Measurements from ENCODE around the gene CATSPERB.
A peak's percentile ranks its signal among the peaks of the same experiment; 100 is the strongest.
"Not testable (repeated sequence)": the region's sequence is repeated elsewhere in the genome, so short reads cannot be mapped to it uniquely, and the experiment has no call there.

Gene CATSPERB, protein sequence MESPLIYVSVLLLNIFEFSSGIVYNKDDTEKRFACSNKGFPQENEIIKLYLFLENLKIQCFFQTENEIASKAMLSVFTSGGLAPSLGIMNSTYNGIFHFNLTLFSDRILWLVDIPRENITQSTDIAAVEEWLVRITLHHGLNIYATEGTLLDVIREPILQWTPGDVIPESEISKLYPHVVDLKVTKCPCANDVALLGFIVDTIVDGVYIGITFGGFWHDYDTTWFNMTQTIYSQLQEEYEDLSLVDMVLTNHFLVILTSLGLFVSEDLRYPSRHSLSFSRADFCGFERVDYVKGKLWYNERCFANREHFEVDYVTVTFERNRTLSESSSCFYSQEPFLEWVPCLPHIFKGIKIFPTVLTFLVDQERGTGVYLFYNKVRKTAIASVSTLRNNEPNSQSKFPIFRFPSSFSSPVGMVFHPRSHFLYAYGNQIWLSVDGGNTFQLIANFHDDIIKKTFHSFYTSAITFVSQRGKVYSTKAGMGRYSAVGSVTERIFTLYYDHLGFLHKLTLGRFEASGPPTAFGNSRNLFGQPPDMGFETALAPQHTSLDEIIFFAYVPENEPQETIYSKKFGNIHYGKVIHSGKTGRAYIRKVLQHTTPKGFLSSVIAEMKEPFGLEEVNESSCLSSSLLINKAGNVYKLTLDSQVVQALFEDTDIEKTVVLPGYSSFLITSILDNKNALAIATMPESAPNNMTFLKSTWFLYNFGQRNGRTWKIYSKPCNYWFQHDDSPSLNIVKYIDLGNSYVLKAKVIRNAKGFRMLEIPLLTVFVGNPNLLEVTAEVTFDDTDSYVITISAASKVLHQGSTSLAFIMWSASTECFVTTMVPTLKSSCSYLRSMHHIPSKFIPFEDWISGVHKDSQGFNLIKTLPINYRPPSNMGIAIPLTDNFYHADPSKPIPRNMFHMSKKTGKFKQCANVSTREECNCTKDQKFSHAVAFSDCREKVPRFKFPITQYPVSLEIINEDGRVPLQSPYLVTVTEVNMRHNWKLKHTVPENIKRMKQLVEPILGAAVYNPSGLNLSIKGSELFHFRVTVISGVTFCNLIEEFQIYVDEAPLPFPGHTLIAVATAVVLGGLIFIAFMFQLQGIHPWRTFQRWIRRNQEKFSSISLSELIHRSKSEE

DNA sequence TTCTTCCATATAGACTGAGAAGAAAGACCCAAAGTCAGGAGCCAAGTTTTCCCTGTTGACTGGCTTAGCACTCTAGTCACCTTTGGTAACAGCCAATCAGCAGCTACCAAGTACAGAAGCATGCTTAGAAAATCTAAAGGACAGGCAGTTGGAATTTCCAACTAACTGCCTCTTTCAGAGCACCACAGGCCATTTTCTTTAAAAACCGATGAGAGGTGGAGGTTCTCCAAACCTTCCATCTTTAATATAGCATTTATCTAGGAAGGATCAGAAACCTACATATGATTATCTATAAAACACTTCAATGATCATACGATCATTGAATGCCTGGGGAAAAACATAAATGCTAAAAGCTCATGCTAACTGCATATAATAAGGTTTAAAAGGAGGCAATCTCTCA, at the start of gene CATSPERB:
CATSPERB (minus strand) TSS at position 101 of the 400 bp plus-strand sequence. CDS start 2,607 bp downstream, outside the sequence.
- no peak for DNase-seq (ENCODE audit: low spot score)

DNA sequence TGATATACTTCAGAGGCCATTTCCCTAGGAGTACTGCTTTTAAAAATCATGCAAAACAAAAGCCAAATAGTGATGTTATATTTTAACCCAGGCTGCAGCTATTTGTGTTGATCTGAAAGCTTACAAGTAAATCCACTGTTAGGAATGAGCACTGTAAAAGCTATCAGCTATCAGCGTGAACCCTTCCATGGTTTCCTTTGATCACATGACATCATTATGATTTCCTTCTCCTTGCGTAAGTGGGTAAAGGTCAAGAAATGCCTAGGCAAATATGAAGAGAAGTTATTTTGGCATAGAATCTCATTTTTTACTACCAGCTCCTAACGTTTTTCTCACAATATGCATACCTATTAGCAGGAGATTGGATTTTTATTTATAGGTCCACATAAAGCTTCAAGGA, 48.6 kb upstream of the CATSPERB start:
- DNase-seq (ENCODE audit: low spot score) = no peak

DNA sequence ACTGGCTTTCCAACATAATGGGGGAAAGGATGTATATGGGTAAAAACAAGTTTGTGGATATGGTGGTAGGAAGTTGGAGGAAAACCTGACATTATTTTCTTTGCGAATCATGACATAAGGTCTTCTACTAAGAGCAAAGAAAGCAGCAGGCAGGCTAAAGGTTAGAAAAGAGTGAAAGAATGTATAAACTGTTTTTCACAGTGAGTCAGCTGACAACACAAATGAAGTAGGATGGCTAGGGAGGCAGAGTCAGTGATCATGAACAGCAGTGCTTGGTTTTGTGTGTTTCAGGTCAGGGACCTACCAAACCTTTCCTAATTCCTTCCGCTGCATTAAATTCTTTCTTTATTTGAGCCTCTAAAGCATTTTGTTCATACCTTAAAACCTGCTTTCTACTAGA, 46.3 kb upstream of the CATSPERB start:
- DNase-seq (ENCODE audit: low spot score) = no peak

DNA sequence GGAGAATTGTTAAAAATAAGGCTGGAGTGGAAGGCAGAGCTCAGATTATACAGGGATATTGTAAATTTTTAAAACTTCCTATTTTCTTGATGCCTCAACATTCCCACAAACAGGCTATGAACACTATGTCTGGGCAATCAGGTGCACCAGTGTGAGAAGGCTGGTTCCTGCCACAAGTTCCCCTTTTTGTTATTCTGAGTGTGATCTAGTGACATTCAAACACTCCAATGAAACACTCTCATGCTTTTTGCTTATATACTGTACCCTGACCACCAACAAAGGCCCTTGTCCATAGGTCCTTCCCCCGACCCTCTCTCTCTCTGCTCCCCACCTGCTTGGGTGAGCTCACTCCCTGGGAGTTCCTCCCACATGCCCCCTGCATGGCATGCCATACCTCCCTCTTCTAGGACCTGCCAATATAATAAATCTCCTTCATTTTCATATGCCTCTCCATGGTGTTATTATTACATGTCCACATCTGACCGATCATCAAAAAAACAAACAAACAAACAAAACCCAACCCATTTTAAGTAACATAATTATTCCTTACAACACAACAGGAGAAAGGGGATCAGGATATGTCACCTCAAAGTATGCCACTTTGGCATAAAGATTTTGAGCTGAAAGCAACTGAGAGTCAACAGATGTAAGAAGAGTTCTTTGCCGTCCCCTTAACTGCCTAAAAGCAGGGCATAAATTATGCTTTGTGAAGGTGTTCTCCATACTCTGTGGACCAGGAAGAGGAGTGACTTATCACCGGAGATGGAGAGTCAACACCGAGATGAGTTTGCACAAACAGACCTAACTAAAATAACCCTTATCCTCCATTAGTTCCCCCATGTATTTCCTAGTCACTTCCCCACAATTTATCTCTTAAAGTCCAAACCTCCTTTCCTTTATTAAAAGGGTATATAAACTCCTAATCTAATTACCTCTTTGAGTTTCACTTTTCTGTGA, 42.5 kb upstream of the CATSPERB start:
- peak; percentile 6 for DNase-seq (ENCODE audit: low spot score)

DNA sequence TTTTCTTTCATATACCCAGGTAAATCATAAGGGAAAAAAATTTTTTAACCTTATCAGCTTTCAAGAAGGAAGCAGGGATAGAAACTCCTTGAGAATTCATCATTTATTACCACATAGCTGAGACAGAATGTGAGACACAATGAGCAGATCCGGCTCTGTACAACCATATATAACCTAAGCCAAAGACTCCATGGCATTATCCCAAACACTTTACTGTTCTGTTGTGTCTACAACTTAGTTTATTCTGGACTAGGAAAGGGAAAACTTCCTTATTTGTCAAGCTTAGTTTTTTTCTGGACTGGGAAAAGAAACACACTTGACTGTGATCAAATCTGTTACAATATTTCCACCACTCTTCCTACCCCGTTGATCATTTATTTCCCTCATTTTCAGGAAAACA, 38.3 kb upstream of the CATSPERB start:
- no peak for DNase-seq (ENCODE audit: low spot score)

DNA sequence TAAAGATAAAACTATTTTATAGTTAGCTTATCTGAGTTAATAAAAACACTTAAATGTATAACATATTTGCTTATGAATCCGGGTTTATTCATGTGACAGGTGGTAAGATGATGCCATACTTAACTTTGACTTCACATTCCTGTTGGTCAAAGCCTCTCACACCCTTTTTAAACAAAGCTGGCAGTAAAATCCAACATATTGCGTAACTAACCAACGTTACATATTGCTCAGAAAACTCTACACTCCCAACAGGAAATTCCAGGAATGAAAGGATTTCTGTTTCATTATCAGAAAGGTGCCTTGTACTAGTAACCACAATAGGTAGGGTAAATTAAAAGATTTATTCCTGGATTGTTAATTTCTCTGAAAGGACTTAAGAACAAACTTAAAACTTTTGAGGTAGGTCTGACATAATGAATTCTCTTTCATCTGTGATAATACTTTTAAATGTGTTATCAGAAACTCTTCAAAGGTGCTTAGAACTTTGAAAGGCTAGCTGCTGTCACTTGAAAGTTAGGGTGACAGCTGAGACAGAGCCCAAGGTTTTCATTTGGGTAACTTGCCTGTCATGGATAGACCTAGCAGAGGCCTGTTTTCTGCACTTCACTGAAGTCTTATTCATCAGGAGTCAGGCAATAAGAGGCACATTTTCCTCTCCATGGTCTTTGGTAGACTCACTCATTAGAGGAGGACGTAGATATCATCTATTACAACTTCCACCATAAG, 23.8 kb upstream of the CATSPERB start:
- no peak for DNase-seq (ENCODE audit: low spot score)

DNA sequence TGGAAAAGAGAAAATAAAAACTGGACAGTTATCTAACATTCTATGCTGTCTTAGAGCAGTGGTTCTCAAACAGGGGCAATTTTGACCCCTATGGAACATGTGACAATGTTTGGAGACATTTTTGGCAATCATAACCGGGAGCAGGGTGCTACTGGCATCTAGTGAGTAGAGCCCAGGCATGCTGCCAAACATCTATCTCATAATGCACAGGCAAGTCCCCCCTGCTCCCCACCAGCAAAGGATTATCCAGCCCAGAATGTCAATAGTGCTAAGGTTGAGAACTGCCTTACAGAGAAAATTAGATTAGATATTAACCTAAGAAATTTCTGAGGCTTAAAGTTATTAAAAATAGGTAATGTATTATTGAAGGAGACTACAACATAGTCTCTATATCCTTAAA, 22.9 kb upstream of the CATSPERB start:
- no peak for DNase-seq (ENCODE audit: low spot score)

DNA sequence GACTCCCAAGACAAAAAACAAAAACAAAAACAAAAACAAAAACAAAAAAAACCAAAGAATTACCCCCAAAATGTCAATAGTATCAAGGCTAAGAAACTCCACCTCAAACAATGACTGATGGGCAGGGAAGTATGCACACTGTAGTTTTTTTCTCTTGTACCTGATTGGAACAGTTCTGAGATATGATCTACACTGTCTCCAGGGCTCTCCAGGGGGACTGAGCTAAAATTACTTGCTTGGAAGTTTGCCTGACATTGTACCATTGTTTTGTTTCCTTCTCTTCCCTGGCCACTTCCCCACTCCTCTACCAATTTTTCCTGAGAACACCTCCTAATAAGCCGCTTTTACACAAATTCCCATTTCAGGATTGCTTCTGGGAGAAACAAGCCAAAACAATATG, 22.3 kb upstream of the CATSPERB start:
- DNase-seq (ENCODE audit: low spot score) = no peak

DNA sequence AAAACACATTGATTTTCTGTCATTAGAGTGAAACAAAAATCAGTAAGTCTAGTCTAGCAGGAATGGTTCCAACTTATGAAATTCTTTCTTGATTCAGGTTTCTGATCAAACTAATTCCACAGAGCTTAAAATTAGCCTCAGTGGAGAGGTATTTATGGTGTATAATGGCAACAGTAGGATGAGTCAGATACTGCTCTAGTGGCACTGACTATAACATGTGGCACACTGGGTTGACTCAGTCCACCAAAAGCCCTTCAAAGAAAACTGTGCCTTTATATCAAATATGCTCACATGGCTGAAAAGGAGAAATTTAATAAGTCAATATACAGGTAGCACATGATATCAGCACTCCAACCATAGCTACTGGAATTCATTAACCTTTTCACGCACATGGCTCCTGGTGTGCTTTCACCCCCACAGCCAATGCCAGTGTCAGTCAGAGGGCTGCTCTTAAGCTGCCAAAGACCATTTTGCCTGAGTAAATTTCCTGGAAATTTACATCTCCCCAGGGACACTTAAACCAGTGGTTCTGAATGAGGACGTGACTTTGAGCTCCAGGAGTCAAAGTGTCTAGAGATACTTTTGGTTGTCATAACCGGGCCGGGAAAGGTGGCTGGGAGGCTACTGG, 21.7 kb upstream of the CATSPERB start:
- no peak for DNase-seq (ENCODE audit: low spot score)

DNA sequence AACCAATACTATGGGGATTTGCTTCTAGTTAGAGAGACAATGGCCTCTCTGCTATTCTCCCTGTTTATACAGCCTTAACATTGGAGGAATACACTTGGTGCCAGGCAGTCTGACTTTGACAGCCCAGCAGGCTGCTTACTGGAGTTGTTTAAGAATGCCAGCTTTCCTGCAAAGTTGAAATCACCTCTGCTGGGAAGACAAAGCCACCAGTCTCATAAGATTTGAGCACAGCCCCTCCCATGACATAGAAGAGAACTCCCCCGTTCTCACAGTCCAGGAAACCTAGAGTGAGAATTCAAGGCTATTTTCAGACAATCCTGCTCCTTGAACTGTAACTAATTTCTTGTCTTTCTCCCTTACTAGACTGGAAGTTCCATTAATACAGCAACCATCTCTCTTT, 21.1 kb upstream of the CATSPERB start:
- no peak for DNase-seq (ENCODE audit: low spot score)

DNA sequence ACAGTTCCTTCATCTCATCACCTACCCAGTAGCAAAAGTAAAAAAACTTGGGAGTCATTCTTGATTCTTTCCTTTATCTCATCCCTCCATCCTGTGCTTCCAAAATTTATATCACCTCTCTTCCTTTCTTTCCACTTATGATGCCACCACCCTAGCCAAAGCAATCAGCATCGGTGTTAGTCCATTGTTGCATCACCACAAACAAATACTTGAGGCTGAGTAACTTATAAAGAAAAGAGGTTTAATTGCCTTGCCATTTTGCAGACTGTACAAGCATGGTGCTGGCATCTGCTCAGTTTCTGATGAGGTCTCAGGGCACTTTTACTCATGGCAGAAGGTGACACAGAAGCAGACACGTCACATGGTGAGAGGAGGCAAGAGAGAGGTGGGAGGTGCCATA, 19.8 kb upstream of the CATSPERB start:
- DNase-seq (ENCODE audit: low spot score) = no peak

DNA sequence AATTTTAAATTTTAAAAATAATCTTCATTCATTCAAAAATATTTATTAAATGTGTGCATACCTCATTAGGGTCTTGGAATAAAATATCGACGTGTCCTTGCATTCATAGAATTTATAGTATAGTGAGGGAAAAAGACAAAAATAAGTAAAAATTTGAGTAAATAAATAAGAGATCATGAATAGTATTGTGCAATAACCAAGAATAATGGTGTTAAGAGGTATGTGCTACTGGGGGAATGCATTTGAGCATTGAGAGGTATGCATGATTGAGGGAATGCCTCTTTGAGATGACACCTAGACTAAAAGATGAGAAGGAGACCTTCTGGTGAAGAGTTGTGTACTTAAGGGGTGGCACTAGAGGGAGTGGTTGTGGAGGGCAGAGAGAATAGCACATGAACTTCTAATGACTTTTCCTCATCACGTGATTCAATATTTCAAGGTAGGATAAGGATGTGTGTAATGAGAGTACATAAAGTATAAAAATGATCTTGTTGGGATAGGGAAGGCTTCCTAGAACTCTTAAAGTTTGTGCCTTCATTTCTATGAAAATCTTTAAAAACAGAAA, 18.8 kb upstream of the CATSPERB start:
- DNase-seq (ENCODE audit: low spot score) = no peak

DNA sequence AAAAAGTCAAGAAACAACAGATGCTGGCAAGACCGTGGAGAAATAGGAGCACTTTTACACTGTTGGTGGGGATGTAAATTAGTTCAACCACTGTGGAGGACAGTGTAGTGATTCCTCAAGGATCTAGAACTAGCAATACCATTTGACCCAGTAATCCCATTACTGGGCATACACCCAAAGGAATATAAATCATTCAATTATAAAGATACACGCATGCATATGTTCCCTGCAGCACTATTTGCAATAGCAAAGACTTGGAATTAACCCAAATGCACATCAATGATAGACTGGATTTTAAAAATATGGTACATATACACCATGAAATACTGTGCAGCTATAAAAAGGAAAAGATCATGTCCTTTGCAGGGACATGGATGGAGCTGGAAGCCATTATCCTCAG, 18.0 kb upstream of the CATSPERB start:
- DNase-seq (ENCODE audit: low spot score) = no peak

DNA sequence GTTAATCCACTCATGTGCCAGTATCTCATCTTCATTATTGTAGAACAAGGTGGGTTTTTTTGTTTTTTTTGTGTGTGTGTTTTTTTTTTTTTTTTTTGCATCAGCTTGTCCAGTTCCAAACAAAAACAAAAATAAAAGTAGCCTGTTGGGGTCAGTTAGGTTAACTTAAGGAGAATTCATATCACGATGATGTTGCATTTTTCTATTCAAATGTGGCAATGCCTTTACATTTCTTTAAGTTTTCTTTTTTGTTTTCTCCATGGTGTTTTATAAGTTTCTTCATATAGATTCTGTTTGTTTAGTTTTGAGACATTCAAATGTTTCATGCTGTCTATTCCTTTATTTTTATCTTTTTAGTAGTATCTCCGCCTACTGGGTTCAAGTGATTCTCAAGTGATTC, 16.2 kb upstream of the CATSPERB start:
- no peak for DNase-seq (ENCODE audit: low spot score)

DNA sequence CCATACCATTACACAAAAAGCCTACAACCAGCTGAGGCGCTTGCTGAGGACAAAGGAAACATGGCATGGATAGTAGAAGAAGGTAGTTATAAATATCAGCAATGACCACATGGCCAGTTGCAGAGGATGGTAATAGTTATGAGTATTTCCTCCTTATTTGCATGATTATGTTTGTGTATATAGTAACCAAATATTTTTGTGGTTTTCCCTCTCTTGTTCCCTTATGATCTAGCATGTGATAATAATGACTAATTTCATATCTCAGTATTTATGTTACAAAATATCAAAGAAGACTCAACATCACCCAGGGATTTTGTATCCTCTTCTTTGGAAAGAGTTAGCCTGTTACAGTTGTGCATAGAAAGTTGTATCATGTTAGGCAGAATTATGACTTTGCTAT, 13.5 kb upstream of the CATSPERB start:
- no peak for DNase-seq (ENCODE audit: low spot score)

DNA sequence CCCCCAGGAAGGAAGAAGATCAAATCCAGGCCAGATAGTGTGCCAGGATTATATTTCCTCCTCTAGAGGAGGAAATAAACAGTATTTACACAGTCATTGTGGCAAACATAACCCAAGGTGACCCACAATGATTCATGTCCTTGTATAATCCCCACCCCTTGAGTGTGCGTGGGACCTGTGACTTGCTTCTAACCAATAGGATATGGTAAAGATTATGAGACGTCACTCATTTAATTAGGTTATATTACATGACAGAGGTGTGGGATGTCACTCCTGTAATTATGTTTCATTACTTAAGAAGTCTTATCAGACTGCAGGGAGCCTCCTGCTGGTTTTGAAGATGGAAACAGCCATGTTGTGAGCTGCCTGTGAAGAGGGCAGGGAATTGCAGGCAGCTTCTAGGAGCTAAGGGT, 12.2 kb upstream of the CATSPERB start:
- no peak for DNase-seq (ENCODE audit: low spot score)

DNA sequence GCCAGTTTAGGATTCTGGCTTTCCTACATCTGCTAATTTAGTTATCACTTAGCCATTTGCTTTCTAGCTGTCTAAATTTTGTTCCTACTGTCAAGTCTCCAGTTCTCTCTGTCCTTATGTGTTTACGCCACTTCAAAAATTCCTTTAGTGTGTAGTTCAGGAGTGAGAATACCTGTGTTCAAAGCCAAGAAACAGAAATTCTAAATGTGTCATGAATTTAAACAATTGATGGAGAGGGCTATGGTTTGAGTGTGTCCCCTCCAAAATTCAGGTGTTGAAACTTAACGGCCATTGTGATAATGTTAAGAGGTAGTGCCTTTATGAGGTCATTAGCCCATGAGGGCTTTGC, 11.4 kb upstream of the CATSPERB start:
- no peak for DNase-seq (ENCODE audit: low spot score)

DNA sequence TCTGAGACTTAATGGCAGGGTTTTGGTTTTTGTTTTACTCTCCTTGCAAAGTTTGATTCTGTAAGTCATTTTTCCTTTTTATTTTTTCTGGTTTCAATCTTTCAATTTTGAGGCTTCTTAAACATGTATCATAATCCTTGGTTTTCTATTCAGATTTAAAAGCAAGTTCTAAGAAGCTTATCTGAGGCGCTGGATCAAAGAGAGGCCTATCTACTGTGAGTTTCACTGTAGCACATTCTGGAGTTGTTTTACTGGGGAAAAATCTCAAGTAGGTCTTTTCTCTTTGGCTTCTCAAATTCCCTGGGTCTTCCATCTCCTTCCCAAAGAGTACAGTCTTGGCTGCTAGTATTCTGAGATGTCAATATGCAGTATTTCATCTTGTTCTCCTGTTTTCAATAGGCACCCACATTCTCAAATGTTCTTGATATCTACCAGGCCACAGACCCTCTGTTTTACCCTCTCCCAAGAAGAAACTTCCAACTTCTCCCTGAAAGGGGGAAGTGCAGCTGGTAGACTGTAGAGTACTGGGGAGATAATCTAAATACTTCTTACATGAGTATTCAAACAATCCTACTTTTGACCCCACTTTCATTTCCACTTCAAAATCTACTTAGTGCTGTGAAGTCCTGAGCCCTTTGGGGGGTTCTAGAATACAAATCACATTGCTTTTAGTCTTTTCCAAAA, 10.9 kb upstream of the CATSPERB start:
- no peak for DNase-seq (ENCODE audit: low spot score)

DNA sequence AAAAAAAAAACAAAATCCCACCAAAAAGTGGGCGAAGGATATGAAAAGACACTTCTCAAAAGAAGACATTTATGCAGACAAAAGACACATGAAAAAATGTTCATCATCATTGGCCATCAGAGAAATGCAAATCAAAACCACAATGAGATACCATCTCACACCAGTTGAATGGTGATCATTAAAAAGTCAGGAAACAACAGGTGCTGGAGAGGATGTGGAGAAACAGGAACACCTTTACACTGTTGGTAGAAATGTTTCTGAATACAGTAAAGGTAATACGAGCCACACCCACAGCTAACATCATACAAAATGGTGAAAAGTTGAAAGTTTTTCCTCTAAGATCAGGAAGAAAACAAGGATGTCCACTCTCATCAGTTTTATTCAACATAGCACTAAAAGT, 8.0 kb upstream of the CATSPERB start:
- DNase-seq (ENCODE audit: low spot score) = not testable (repeated sequence)

DNA sequence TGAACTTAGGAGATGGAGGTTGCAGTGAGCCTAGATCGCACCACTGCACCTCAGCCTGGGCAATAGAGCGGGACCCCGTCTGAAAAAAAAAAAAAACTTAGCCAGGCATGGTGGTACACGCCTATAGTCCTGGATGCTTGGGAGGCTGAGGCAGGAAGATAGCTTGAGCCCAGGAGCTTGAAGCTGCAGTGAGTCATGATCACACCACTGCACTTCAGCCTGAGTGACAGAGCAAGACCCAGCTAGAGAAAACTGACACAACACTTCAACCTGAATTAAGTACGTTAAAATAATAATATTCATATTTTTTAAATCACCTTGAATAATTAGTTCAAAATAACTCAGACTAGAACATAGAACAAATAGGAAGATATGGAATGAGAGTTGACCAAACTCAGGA, 5.7 kb upstream of the CATSPERB start:
- DNase-seq (ENCODE audit: low spot score) = no peak

Data from germinal center (tissue), 1 donor.